K562 (cell line): ENCODE results near the gene ZFYVE1. TPM values are rescaled to one million over a fixed set of nuclear protein-coding genes. Genes with fewer than 3 reads are reported as not detected.

ENCODE experiments used
- BRD4 ChIP-seq: fragments of 200-600 bp; sonication (generic); IDR thresholded peaks from 2 replicates; pipeline ENCODE4 v1.6.1; 2017; ENCODE audit warnings: inconsistent platforms
- EGR1 ChIP-seq: fragments of 450-650 bp; conservative IDR thresholded peaks from 2 replicates; pipeline ENCODE4 v1.6.1; 2017; ENCODE audit warnings: mild to moderate bottlenecking
- FOXA3 ChIP-seq, 2 experiments: fragments of 450-650 bp in 1 of 2; sonication (generic) in 1 of 2; formaldehyde crosslinking; IDR thresholded peaks in 1 of 2; conservative IDR thresholded peaks in 1 of 2; 2 replicates each; pipeline versions ENCODE4 v1.4.0 to v1.8.0; 2020 to 2022; ENCODE audit warnings: mild to moderate bottlenecking in 2 of 2, missing genetic modification reagents in 1 of 2
- FOXK2 ChIP-seq, 2 experiments: fragments of 450-650 bp; IDR thresholded peaks in 1 of 2; conservative IDR thresholded peaks in 1 of 2; 2 replicates each; pipeline ENCODE4 v1.6.1; 2016; ENCODE audit warnings: low read depth in 2 of 2, mild to moderate bottlenecking in 1 of 2
- FOXP1 ChIP-seq: sonication (generic); formaldehyde crosslinking; IDR thresholded peaks from 2 replicates; pipeline ENCODE4 v1.8.0; 2022; ENCODE audit warnings: mild to moderate bottlenecking, missing genetic modification reagents
- FOXP4 ChIP-seq: sonication (generic); formaldehyde crosslinking; IDR thresholded peaks from 2 replicates; pipeline ENCODE4 v1.8.0; 2022; ENCODE audit warnings: mild to moderate bottlenecking, missing genetic modification reagents, borderline replicate concordance
- HSF4 ChIP-seq: fragments of 250-450 bp; sonication (Bioruptor Pico); IDR thresholded peaks from 2 replicates; pipeline ENCODE4 v2.1.2; 2022; ENCODE audit warnings: mild to moderate bottlenecking, moderate library complexity, borderline replicate concordance
- NRF1 ChIP-seq, 2 experiments: fragments of 450-650 bp; IDR thresholded peaks in 1 of 2; conservative IDR thresholded peaks in 1 of 2; 2 replicates each; pipeline ENCODE4 v1.6.1; 2014; ENCODE audit warnings: mild to moderate bottlenecking in 2 of 2
- PHB2 ChIP-seq: fragments of 450-650 bp; IDR thresholded peaks from 2 replicates; pipeline ENCODE4 v1.6.1; 2017; ENCODE audit warnings: low read depth
- REST ChIP-seq, 2 experiments: fragments of 450-650 bp; formaldehyde crosslinking in 1 of 2; IDR thresholded peaks; 2 replicates each; pipeline versions ENCODE4 v1.4.0 to v1.6.1; 2014 to 2020; ENCODE audit warnings: mild to moderate bottlenecking in 2 of 2, borderline replicate concordance in 1 of 2, low read depth in 1 of 2
- SMARCE1 ChIP-seq: fragments of 450-650 bp; IDR thresholded peaks from 2 replicates; pipeline ENCODE4 v1.7.1; 2016; ENCODE audit warnings: mild to moderate bottlenecking
- ZBTB11 ChIP-seq, 3 experiments: fragments of 200-800 bp in 1 of 3; fragments of 250-450 bp in 1 of 3; fragments of 450-650 bp in 1 of 3; sonication (Bioruptor Pico) in 1 of 3; sonication (Bioruptor generic) in 1 of 3; formaldehyde crosslinking in 1 of 3; IDR thresholded peaks; 2 replicates each; pipeline versions ENCODE4 v1.6.1 to v1.8.0; 2016 to 2022; ENCODE audit warnings: mild to moderate bottlenecking in 2 of 3, missing genetic modification characterization in 2 of 3, missing compliant biosample characterization in 1 of 3, moderate library complexity in 1 of 3
- polyA plus RNA-seq, 8 experiments: library from polyadenylated mRNA; depleted of rRNA in 4 of 8; stranded (reverse) in 5 of 8; unstranded in 3 of 8; fragments of >200 nt; fragmentation: Nextera tagmentation in 2 of 8; fragmentation: Illumina TruSeq in 1 of 8; extraction: Ambion mirVana in 2 of 8; extraction: Trizol in 1 of 8; gene quantifications; 2 replicates each; pipeline versions ENCODE4 v1.2.1 to v1.2.3, GENCODE V29; 2011 to 2014; ENCODE audit warnings: inconsistent platforms in 1 of 8, missing spikeins in 1 of 8
- total RNA-seq, 7 experiments: library from RNA; depleted of rRNA in 6 of 7; stranded (reverse); fragments of >200 nt in 6 of 7; fragmentation: Illumina TruSeq in 2 of 7; extraction: Trizol in 2 of 7; gene quantifications; 2 replicates each; pipeline versions ENCODE4 v1.2.1 to v1.2.3, GENCODE V29; 2011 to 2021; ENCODE audit warnings: low replicate concordance in 1 of 7

ZFYVE1 gene
- total and polyA plus RNA-seq, 9 of the 15 experiments (the other 6 are each of a cell fraction or from before 2014, with no cell fraction given), result 0.62 to 5.5 (median 3.4) TPM

- TF ChIP-seq EGR1 (peak; percentile 67), BRD4 (0 out of 2 replicates have a peak, but pooled peaks have one; percentile 20), FOXA3 (CRISPR knock-in tag; conservative IDR thresholded peaks at IDR 0.05 in 1 of 2, IDR thresholded peaks at IDR 0.05 in 1 of 2) (0 out of 4 replicates have a peak, but pooled peaks of 1 of the 2 experiments have one; percentile 47), FOXK2 (conservative IDR thresholded peaks at IDR 0.05 in 1 of 2, IDR thresholded peaks at IDR 0.05 in 1 of 2; ENCODE audit: low read depth in 2 of 2) (no peak), FOXP1 (CRISPR knock-in tag) (peak; percentile 62; the same call in 1 of the 2 replicates), REST (IDR thresholded peaks at IDR 0.05; ENCODE audit: borderline replicate concordance) (no peak), REST (CRISPR knock-in tag; IDR thresholded peaks at IDR 0.05; ENCODE audit: low read depth) (no peak), FOXP4 (no peak), HSF4 (CRISPR knock-in tag) (no peak), ZBTB11 (CRISPR knock-in tag; IDR thresholded peaks at IDR 0.05) (peak in 1 of 3 experiments; percentile 11; a peak in 1 of 6 replicates), SMARCE1 (peak; percentile 31; the same call in 1 of the 2 replicates), PHB2 (no peak), NRF1 (conservative IDR thresholded peaks at IDR 0.05 in 1 of 2, IDR thresholded peaks at IDR 0.05 in 1 of 2) (no peak)
These were observed 101.1 kb downstream of the ZFYVE1 start (continued) for GRCh38 chr14:72925815-72926291.
